GM18520 (cell line): Measurements from ENCODE around the gene CD93.

Experiments
- ATAC-seq: cut with Tn5 transposase; IDR thresholded peaks from one replicate; pipeline ENCODE4 v1.9.1; 2021; ENCODE audit not compliant: unreplicated experiment

Gene CD93

GRCh38 chr20:23039136-23039875, 46.8 kb downstream of the CD93 start:
- no peak for ATAC-seq

DNA sequence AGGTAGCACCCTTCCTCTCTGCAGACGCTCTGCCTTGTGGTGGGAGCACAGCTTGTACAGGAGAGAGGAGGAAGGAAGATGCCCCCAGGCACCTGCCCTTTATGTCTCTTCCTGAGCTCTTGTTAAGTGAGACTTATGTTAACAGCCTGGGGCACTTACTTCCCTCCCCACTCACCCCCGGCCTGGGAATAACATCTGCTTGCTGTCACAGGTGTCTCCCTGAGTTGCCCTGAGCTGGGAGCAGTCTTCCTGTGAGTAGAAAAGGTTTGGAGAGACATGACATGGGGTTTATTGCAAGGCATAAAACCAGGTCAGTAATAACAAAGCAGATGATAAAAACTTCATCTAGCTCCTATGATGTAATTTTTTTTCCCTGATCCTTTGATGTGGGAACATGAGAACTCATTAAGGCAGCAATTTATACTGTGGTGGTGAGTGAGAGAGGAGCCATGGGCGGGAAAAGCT, 49.1 kb downstream of the CD93 start:
- no peak for ATAC-seq

- ATAC-seq = no peak
These were observed 49.8 kb downstream of the CD93 start for GRCh38 chr20:23036371-23036770.

- no peak for ATAC-seq
These were observed 50.4 kb downstream of the CD93 start for GRCh38 chr20:23035731-23036130.

DNA sequence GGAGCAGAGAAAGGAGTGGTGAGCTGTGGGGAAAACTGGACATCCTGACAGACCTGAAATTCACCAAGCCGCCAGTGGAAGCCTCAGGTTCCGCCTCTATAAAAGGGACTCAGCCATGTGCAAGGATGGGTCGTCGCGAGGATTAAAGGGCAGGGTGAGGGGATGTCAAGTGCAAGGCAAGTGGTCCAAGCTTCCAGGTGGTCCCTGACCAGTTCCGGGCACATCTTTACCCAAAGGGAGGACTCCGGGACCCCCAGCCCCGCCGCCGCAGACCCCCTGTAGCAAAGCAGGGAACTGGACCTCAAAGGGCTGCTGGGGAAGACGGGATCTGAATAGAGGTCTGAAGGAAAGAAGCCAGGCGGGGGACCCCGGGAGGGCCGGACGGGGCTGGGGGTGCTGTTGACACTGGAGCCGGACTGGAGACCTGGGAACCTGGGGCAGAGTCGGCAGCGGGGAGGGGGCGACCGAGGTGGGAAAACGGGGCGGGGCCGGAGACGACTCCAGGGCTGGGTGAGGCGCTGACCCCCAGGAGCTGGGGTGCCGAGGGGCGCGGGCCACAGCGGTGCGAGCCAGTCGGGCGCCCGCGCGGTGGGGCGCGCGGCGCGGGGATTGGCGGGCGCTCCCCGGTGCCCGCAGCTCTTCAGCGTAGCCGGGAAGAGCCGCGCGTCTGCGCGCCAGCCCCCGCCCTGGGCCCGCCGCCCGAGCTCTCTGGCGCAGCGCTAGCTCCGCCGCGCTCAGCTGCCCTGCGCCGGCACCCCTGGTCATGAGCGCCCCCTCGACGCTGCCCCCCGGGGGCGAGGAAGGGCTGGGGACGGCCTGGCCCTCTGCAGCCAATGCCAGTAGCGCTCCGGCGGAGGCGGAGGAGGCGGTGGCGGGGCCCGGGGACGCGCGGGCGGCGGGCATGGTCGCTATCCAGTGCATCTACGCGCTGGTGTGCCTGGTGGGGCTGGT, 51.1 kb downstream of the CD93 start, which contains the start of gene SSTR4:
SSTR4 (plus strand) TSS at position 592 of the 951 bp plus-strand sequence; CDS start at position 764, 172 bp downstream.
- no peak for ATAC-seq

GRCh38 chr20:23033918-23034317, 52.2 kb downstream of the CD93 start:
- no peak for ATAC-seq

DNA sequence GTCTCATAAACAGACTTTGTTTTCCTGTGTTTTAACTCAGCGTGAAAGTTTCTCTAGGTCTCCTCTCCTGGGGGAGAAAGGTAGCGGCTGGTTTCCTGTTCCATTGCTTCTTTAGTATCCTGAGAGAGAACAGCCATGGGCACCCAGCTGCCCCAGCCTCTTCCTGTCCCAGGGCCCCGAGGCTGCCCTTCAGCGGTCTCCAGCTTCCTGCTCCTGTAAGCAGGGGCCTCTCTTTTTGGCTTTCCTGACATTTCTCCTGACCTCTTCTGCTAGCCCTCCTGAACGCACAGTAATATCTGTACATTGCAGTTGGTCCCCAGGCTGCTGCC, 53.4 kb downstream of the CD93 start:
- ATAC-seq = no peak

- no peak for ATAC-seq
These were observed 53.9 kb downstream of the CD93 start for GRCh38 chr20:23032056-23032749.

DNA sequence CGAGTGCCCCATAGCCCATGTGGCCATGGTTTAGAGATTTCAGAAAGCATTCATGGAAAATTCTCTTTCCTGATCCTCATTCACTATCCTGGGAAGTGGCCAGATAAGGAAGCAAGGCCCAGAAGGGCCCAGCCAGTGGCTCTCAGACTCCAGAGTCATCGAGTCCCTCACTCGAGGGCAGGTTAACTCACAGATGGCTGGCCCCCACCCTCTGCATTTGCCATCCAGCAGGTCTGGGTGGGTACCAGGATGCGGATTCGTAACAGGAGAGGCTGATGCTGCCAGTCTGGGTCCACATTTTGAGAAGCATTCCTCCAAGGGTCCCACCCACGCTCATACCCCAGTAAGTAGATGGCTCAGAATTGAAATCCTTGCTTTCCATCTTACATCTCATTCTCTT, 54.8 kb downstream of the CD93 start:
- no peak for ATAC-seq
